Measurements from ENCODE around the gene IGFBP3.

DNA sequence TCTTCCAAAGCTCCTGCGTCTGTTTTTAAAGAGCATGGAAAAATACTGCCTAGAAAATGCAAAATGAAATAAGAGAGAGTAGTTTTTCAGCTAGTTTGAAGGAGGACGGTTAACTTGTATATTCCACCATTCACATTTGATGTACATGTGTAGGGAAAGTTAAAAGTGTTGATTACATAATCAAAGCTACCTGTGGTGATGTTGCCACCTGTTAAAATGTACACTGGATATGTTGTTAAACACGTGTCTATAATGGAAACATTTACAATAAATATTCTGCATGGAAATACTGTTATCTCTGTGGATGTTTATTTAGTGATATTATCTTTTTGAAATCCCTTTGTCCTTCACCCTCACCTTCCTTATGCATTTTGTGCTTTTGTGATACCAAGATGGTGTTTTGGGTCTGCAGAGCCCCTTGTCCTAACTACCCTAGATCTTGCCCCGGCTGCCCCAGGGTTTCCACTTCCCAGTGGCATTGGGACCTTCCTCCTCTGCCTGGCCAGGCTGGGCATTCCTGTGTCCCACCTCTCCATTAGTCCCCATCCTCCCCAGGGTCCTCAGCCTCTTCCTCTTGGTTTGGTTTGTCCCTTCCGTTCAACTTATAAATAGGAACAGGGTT lies 27.6 kb downstream of the IGFBP3 start:
- TF ChIP-seq POLR2A (IDR thresholded peaks at IDR 0.05; ENCODE audit: low read length) (no peak), GATA1 (IDR thresholded peaks at IDR 0.05; ENCODE audit: low read depth, low read length) (no peak)
